ELF-1 (cell line): Measurements from ENCODE around the gene ADGRG3.

Source experiments
- DNase-seq: peaks from one replicate; pipeline ENCODE4 v3.0.0-alpha.2; 2016; ENCODE audit warnings: low read depth, low spot score

Gene ADGRG3

GRCh38 chr16:57646388-57647039 is 21.6 kb upstream of the ADGRG3 start:
- no peak for DNase-seq

DNA sequence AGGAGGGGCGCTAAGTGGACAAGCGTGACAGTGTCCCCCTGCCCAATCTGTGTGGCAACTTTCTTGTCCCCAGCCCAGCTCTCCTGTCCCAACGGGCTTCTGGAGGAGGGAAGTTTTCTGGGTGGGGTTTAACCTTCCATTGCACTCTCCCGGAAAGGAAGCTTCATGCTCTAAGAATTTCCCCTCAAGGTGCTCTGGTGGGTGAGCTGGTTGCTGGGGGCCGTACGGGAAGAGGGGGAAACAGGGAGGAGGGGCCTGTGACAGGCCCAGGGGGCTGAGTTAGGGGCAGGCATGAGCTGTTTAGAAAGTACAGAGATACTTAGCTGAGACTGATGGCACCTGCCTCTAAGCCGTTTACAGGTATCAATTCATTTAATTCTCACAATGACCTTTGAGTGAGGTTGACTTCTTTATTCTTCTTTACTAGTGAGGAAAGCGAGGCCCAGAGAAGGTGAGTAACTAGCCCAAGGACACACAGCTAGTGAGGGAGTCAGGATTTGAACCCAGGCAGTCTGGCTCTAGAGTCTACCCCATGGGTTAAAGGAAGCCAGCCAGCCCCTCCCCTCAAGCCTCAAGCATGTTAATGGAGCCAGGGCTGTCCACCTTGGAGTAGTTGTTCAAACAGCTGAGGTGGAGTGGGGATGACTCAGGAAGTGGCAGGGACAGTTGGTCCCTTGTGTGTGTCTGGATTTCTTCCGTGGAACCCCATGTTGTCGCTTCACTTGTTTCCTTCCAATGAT is 20.8 kb upstream of the ADGRG3 start:
- DNase-seq, result peak; percentile 33

- no peak for DNase-seq
These were observed 20.0 kb upstream of the ADGRG3 start for GRCh38 chr16:57648125-57648524.

GRCh38 chr16:57648581-57649442 is 19.3 kb upstream of the ADGRG3 start:
- DNase-seq, result peak; percentile 97

DNA sequence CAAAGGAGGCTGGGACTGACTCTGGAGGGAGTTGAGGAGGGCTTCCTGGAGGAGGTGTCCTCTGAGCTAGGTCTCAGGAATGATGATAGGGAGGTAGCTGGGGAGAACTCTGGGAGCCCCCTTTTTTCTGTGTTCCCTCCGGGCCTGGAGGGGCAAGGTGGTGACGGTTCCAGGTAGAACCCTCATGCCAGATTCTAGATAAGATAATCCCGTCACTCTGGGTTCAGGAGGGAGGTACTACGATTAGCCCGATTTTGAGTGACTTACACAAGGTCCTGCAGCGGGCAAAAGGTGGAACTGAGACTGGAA is 18.7 kb upstream of the ADGRG3 start:
- DNase-seq, result no peak

DNA sequence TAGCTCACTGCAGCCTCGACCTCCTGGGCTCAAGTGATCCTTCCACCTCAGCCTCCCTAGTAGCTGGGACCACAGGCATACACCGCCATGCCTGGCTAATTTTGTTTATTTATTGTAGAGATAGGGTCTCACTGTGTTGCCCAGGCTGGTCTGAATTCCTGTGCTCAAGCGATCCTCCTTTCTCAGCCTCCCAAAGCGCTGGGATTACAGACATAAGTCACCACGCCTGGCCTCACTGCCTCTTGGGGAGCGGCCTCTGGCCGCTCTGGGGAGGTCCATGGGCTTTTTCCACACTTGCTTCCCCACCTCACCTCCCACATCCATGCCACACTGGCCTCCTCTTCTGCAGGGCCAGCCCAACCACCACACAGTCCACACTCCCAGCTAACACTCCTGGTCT is 18.3 kb upstream of the ADGRG3 start:
- no peak for DNase-seq

- no peak for DNase-seq
These were observed 16.5 kb upstream of the ADGRG3 start for GRCh38 chr16:57651344-57652333.

DNA sequence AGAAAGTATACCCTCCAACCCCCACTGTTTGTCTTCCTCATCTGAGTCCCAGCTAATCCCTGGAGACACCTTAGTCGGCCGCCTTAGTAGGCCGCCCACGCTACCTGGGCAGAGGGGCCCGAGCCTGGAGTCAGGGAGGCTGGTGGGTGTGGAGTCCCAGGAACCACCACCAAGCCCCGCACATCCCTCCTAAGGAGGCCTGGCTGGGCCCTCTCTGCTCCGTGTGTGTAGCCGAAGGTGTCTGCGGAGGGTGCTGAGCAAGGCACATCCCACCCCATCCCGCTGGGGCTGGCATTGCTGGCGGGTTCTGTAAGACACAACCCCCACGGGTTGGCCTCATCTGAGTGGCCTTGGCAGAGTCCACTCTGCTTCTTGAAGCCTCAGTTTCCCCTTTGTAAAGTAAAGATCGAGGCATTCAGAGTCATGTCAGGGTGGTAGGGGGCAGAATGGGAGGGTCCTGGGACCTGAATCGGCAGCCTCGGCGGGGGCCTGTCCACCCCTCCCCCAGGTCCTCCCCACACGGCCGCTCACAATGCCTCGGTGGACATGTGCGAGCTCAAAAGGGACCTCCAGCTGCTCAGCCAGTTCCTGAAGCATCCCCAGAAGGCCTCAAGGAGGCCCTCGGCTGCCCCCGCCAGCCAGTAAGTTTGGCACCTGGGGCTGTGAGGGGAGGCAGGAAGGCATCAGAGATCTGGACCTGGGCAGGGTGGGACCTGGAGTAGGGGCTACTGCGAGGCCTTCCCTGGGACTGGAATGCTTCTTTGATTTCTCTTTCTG is 15.2 kb upstream of the ADGRG3 start:
- DNase-seq, result no peak

DNA sequence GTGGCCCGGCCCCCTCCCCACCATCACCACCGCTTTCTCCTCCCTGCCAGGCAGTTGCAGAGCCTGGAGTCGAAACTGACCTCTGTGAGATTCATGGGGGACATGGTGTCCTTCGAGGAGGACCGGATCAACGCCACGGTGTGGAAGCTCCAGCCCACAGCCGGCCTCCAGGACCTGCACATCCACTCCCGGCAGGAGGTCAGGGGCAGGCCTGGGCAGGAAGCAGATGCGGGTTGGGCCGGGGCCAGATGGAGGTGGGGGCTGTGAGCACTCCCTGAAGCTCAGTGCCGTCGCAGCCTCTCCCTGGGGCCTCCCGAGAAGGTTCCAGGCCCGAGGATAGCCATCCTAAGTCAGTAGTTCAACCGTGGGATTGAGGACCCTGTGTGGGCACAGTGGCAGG is 14.2 kb upstream of the ADGRG3 start:
- no peak for DNase-seq

DNA sequence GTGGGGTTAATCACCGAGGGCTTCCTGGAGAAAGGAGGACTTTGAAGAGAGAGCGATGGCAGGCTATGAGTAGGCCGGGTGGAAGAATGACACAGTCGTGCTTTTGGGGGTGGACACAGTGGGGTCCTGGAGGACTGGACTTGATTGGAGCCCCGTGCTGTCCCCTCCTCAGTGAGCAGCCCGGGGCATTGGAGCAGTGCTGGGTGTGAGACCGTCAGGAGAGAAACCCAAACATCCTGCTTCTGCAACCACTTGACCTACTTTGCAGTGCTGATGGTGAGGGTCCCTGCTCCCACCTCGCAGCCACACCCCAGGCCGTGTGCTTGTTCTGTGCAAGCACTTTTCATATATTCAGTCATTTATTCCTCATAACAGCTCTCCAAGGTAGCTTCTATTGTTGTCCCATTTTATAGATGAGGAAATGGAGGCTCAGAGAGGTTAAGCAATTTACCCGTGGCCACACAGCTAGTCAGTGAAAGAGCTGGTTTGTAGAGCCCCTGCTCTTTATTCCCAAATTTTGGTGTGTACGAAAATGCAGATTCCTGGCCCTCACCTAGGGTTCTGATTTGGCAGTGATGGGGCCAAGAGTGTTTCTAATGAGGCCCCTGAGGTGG is 11.7 kb upstream of the ADGRG3 start:
- DNase-seq, result no peak

GRCh38 chr16:57657228-57657627 is 10.9 kb upstream of the ADGRG3 start:
- DNase-seq, result no peak

DNA sequence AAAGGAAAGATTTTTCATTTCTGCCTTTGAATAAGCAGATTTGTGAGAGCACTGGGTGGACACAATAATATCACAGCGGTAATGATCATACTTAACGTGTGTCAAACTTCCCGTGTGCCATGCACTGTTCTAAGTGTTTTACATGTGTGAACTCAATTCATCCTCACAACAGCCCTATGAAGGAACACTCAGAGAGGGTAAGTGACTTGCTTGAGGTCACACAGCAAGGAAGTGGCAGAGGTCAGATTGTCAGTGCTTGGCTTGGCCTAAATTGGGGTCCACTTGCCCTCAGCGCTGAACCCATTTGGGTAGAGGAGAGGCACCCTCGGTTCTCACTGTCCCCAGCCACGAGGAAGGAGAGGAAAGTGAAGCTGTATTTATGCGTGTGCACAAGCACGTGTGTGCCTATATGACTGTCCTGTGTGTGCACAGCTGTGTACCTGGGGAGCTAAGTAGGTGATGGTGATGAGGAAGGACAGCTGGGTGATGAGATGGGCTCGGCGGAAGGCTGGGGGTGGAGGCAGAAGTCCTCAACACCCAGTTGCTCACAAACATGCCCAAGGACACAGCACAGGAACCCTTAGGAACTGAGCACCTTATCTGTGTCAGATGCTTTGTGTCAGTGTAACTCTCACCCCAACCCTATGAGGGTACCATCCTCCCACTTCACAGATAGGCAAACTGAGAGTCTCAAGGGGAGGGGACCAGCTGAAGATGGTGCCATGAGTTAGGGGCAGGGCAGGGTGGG is 9.8 kb upstream of the ADGRG3 start:
- DNase-seq, result no peak

- no peak for DNase-seq
These were observed 9.0 kb upstream of the ADGRG3 start for GRCh38 chr16:57658878-57659674.

DNA sequence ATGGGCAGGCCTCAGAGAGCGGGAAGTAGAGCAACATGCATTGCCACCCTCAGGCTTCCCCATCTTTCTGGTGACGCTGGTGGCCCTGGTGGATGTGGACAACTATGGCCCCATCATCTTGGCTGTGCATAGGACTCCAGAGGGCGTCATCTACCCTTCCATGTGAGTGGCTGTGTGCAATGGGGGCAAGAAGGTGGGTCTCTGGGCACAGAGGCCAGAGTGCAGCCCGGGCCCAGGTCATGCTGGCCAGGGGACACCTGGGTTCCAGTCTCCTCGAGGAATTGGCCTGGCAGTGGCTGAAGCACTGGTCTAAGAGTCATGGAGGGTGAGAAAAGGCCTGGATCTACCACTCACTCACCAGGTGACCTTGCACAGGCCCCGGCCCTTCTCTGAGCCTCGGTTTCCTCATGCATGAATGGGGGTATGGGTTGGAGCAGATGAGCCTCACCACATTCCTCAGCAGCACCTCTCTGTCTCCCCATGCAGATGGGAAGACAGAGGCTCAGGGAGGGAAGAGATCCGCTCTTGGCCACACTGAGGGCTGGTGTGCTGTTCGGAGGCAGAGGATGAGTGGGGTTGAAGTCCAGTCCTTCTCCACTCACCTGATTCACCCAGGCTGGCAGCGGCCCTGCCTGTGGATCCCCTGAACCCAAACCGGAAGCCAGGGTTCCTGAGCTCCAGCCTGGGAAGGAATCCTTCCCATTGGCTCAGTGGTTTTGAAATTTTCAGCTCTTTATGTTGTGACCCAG is 7.2 kb upstream of the ADGRG3 start:
- no peak for DNase-seq

DNA sequence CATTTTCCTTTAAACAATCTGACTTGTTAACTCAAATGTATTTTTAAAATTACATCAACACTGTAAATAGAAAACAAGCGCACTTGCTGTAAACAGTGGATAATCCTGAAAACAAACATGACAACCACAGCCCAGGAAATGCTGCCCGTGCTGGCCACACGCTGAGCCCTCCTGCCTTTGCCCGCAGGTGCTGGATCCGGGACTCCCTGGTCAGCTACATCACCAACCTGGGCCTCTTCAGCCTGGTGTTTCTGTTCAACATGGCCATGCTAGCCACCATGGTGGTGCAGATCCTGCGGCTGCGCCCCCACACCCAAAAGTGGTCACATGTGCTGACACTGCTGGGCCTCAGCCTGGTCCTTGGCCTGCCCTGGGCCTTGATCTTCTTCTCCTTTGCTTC is 6.6 kb upstream of the ADGRG3 start:
- no peak for DNase-seq

- no peak for DNase-seq
These were observed 5.9 kb upstream of the ADGRG3 start for GRCh38 chr16:57661936-57662906.

- no peak for DNase-seq
These were observed 4.7 kb upstream of the ADGRG3 start for GRCh38 chr16:57663436-57663835.
